ENCODE measurements around the gene MYL6B.
"Not testable (repeated sequence)": the region's sequence is repeated elsewhere in the genome, so short reads cannot be mapped to it uniquely, and the experiment has no call there.

MYL6B gene

DNA sequence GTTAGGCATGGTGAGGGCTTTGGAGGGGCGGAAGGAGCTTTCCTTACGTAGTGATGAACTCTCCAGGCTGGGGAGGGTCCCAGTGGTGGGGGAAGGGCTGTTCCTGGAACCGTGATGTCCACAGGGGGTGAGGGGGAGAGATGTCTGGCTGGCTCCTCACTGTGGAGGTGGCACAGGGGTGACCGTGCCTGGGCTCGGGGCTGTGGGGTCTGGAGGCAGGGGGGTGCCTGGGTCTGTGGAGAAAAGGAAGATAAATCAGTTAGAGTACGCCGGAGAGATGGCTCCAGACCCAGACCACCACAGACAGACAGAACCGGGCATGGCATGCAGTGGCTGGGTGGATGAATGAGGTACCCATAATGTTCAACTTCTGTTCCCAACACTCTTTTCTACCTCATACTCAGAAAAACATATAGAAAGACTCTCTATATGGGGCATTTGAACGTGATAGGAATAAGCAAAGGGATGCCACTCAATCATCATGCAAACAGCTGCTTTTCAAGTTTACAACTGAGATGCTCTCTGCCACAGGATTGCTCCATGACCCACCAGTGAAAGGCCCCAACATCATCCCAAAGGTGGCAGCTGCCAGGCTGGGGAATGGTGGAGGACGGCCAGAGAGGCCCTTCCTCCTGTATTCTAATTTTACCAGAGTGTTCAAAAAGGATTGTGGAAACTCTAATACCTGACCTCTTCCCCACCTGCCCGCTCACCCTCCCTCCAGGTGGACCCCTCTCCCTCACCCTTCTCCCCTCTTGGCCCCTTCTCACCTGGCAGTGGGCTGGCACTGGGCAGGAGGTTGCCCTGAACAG lies 11.4 kb downstream of the MYL6B start:
- in situ Hi-C loops (cut with MboI; ENCODE audit: low sequenced_read_pairs): no loop called here

DNA sequence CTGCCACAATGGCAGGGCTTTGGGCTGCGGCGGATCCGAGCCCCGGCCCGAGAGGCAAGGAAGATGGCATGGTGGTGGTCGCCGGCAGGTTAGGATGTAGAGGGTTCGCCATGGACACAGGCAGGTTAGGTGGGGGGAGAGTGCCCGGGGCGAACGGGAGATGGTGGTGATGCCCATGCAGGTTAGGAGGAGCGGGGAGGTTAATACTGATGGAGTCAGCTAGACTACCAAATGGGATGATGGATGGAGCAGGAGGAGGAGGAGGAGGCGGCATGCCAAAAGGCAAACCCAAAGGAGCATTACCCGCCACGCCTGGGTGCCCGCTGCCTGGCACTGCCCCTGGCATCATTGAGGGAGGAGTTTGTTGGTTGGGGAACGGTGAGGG lies 11.9 kb downstream of the MYL6B start:
- in situ Hi-C loops (cut with MboI; ENCODE audit: low sequenced_read_pairs): no loop called here

DNA sequence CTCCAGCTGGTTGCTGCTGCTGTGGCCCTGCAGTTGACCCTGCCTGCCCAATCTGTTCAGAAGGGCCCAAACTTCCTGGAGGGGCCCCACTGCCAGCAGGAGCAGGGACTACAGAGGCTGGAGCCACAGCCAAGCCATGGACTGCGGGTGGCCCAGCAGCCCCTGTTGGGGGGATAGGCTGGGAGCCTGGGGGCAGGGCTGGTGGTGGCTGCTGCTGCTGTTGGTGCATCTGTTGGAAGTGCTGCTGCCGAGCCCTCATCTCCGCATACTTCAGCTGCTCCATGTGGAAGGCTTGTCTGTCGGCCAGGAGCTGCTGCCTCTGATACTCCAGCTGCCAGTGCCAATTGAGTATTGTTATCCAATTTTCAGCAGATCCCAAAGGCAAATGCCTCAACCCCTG lies 13.0 kb downstream of the MYL6B start:
- in situ Hi-C loops (cut with MboI; ENCODE audit: low sequenced_read_pairs): no loop called here

DNA sequence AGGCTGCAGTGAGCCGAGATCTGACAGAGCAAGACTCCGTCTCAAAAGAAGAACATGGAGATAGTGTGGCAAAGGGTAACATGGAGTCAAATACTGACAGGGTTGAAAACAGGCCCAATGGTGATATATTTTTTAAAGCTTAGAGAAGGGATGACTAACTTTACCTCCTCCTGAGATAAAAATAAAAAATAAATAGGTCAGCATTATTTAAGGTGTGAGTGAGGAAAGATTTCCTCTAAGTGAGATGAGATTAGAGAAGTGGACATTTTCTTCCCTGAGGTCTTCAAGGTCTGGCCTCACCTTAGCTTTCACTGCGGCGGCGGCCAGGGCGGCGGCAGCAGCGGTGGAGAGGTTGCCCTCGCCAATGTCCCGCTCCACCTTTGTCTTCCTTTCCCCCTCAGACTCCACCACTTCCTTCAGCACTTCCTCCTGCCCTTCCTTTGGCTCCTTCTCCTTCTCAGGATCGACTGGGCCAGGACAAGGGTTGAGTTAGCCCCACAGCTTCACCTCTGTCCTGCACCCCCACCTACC lies 16.9 kb downstream of the MYL6B start:
- in situ Hi-C loops (cut with MboI; ENCODE audit: low sequenced_read_pairs): no loop called here

DNA sequence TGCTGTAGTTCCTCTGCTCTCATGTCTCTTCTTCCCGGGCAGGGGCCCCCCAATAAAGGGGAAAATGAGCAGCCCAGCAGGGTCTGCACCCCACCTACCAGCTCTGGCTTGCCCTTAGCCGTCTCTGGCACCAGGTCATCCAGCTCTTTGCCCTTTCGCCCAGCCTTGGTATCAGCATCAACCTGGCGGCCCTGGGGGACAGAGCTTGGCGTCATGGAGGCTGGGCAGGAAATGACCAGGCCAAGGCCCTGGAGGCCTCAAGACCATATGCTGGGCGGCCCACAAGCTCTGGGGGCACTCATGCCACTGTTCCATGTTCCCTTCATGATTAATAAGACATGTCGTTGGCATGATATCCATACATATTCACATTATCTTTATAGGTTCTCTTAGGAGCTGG lies 20.5 kb downstream of the MYL6B start:
- in situ Hi-C loops (cut with MboI; ENCODE audit: low sequenced_read_pairs): no loop called here

DNA sequence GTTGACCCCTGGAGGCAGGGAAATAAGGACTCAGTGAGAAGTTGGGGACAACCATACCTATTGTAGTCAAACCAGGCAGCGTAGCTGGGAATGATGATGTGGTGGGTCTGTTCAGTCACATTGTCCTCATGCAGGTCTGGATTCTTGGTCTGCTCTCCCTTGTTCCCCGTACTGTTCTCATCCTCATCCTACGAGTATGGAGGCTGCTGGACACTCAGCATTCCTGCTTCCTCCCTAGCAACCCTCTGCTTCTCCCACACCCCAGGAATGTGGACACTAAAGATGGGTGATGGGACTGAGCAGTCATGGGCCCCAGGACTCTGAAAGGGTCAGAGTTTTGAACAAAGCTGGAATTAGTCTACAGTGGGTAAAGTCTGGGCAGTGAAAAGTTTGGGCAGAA lies 26.0 kb downstream of the MYL6B start:
- in situ Hi-C loops (cut with MboI; ENCODE audit: low sequenced_read_pairs): no loop called here

DNA sequence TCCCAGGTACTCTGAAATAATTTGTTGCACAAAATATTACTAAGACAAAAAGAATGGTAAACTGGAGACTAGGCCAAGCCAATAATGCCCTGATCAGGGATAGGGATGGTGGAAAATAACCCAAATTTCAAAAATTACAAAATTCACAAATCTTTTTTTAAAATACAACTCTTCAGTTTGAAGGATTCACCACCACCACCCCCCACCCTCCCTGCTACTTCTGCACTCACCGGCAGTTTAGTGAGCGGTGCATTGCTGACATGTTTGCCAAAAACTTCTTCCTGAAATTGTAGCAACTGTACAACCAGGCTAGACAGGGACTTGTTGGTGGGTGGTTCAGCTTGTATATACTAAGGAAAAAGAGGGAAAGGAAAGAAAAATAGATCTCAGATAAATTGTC lies 34.6 kb downstream of the MYL6B start:
- in situ Hi-C loops (cut with MboI; ENCODE audit: low sequenced_read_pairs): no loop called here

DNA sequence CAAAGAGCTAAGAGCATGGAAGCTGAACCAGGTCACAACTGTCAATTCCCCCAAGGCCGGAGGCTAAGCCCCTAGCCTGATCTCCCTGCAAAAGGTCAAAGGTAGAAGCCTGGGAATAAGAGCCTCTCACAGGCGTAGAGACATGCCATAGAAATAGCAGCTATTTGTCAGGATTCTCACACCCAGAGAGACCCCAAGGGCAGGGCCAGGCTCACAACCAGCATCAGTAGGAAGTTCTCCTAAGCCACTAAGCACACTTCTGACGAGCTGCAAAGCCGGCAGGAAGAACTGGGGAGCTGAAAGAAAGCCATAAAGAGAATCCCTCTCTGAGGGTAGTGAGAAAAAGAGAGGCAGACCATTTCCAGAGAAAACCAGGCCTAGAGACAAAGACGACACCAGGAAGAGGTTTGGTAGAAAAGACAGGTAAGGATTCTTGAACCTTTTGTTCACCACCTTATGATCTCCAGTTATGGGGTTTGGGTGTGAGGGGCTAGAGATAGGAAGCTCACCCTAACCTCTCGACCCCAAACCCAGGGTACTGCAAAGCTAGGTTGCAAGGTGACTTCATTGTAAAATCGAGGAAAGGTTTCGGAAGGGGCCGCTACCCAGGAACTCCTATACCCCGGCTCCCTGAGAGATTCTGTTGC lies 35.9 kb downstream of the MYL6B start:
- in situ Hi-C loops (cut with MboI; ENCODE audit: low sequenced_read_pairs): no loop called here

DNA sequence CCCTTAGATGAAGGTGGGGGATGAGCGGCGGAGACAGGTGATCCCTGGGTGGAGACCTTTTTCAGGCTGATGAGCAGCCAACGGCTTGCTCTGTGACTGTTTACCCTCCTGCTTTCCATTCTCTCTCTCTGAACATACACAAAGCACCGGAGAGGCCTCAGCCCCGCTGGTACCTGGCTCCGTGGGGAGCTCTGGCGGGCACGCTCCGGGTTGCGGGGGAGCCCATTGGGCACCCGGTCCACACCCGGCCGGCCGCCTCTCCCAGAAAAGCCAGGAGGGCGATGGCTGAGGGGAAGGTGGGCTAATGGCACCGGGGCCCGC lies 36.4 kb downstream of the MYL6B start:
- in situ Hi-C loops (cut with MboI; ENCODE audit: low sequenced_read_pairs): no loop called here

DNA sequence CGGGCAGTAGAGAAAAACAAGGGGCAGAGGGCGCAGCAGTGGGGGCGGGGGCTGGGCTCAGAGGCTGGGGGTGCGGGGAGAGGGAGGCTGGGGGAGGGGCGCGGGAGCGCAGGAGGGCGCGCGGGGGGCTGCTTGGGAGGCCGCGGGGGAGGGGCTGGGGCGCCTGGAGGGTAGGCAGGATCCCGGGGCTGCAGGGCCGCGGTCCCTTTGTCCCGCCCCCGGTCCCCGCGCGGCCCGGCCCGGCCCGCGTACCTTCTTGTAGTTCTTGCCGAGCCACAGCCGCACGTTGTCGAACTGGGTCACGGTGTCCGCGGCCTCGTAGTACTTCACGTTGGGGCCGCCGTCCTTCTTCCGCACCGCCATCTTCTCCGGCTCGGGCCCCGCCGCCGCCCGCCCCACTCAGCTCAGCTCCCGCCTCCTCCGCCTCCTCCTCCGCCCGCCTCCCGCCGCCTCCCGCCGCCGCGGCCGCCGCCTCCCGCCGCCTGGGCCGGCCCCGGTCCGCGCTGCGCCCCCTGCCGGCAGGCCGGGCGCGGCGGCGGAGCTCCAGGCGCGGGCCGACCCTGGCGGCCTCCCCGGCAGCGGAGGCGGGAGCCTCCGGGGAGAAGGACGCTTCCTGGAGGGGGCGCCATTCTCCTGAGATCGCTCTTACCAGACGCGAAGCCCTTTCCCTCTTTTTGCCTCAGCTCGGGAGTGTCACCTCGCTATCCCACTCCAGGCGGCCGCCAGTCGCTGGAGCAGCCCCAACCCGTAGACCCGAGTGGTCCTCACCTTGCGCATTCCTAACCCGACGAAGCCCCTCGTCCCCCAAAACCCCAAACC lies 36.9 kb downstream of the MYL6B start, which contains the start of gene SMARCC2:
SMARCC2 (minus strand) TSS at position 385 of the 819 bp plus-strand sequence; CDS start at position 363, 22 bp downstream.
- in situ Hi-C loops (cut with MboI; ENCODE audit: low sequenced_read_pairs): no loop called here

DNA sequence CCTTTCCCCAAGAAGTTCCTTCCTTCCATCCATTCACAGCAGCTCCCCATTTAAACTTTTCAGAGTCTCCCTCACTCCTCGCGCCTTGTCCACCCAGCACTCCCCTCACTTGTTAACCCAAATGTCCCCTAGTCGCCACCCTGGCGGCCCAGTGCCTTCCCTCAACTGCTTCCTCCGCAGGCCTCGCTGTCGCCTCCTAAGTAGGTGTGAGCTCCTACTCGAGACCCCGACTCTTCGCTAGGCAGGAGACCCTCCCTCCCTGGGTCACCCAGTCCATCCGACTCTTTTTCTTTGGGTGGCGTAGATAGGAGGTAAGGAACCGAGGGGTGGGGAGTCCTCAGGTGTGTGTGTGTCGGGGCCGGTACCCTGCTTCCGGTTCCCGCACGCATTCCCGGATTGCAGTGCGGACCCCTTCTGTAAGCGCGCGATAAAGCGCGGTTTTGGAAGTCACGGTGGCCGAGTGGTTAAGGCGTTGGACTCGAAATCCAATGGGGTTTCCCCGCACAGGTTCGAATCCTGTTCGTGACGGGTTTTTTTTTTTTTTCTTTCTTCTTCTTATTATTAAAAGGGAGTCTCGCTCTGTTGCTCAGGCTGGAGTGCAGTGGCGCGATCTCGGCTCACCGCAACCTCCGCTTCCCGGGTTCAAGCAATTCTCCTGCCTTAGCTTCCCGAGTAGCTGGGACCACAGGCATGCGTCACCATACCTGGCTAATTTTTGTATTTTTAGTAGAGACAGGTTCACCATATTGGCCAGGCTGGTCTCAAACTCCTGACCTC lies 37.7 kb downstream of the MYL6B start:
- in situ Hi-C loops (cut with MboI; ENCODE audit: low sequenced_read_pairs): no loop called here

DNA sequence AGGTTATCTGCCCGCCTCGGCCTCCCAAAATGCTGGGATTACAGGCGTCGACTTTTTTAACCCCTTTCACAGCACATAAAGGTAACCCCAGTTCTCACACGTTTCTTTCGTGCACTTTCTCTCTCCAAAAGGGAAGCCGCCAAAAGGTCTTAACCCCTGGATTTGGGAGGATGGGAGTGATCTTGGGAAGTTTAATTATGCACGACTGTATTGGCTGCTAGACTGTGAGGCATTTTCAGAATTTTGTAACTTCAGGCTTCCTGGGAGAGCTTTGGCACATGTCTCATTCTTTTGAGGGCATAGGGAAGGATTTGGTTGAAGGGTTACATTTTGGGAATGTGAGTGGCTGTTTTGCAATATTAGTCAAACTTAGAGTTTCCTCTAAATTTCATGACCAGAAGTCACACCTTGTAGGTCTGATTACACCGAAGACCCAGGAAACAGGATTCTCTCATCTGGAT lies 38.3 kb downstream of the MYL6B start:
- in situ Hi-C loops (cut with MboI; ENCODE audit: low sequenced_read_pairs): no loop called here

DNA sequence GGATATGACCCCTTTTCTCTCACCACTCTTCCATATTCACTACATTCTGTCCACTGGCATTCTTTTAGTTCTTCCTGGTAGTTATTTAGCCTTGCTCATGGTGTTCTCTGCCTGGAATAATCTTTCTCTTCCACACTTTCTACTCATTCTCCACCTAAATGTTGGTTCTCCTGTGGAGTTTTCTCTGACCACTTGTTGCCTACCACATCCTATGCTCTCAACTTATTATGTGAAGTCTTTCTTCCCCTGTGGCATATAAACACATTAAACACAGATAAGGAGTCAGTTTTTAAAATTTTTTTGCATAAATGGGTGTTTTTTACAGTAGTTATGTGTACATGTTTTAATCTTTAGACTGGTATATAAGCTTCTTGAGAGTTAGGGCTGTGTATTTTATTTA lies 40.2 kb downstream of the MYL6B start:
- in situ Hi-C loops (cut with MboI; ENCODE audit: low sequenced_read_pairs): no loop called here

DNA sequence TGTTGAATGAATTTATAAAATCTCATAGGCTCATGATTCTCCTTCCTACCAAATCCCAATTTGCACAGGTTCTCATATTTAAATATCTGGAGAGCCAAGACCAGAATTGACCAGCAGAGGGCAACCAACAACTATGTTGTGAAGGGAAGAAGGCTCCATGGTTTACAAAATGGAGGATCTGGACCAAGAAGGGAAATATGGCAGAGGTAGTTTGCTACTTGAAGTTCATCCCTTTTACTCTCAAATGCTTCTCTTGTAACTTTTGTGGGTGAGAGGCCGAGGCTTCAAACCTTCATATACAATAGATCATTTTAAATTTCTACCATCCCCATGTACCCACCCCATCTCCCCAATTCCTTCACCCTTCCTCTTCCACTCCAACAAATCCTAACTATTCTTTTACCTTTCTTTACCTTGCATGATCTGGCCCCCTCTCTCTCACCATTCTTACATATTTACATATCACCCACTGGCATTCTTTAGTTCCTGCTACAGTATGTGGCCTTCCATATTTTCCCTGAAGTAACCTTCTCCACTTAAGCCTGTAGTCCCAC lies 40.7 kb downstream of the MYL6B start:
- in situ Hi-C loops (cut with MboI; ENCODE audit: low sequenced_read_pairs): no loop called here

DNA sequence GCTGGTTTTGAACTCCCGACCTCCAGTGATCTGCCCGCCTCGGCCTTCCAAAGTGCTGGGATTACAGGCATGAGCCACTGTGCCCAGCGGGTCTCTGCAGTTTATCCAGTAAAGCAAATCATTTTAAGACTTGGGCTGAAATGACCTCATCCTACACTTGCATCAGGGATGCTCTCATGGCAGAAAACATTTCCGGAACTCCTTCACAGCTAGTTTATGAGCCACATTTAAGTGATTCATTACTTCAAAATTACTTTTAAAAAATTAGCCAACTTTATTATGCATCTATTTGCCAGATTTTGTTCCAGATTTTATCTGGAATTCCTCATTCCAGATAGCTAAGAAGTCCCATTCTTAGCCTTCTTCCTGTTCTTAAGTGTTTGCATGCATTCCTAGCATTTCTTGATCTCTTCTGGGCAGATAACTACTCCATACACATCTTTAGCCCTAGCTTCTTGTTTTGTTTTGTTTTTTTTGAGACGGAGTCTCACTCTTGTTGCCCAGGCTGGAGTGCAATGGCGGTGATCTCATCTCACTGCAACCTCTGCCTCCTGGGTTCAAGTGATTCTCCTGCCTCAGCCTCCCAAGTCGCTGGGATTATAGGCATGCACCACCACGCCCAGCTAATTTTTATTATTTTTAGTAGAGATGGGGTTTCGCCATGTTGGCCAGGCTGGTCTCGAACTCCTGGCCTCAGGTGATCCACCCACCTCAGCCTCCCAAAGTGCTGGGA lies 44.6 kb downstream of the MYL6B start:
- in situ Hi-C loops (cut with MboI; ENCODE audit: low sequenced_read_pairs): not testable (repeated sequence)

DNA sequence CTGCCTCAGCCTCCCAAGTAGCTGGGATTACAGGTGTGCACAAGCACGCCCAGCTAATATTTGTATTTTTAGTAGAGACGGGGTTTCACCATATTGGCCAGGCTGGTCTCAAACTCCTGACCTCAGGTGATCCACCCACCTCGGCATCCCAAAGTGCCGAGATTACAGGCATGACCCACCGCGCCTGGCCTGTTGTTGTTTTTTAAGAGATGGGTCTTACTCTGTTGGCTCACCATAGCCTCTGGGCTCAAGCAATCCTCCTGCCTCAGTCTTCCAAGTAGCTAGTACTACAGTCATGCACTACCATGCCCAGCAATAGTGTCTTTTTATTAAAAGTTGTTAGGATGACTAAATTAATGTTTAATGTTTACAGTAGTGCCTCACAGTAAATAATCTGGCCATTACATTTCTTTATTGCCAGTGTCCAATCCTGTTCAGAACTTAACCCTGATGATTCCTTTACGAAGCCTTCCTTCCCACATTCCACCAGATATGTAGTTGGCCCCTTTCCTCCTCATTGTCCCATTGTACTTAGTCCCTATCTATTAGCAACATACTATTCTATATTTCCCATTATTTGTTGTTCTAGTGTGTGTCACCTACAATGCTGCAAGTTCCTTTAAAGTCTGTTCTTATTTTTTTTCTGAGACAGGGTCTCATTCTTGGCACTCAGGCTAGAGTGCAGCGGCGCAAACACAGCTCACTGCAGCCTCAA lies 45.7 kb downstream of the MYL6B start:
- in situ Hi-C loops (cut with MboI; ENCODE audit: low sequenced_read_pairs): no loop called here

DNA sequence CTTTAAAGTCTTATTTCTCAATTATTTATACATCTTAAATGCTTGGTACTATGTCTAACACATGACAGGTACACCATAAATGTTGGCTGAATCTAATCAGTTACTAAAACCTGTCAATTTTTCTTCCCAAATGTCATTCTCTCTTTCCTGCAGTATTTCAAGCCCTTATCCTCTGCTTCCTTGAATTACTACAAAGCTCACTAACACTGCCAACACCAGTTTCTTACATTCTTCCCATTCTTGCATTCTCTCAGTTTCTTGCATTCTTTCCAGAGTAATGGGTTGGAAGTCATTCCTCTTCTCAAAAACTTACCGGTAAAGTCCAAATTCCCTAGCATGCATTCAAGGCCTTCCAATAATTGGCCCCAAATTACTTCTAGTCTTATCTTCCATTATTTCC lies 46.4 kb downstream of the MYL6B start:
- in situ Hi-C loops (cut with MboI; ENCODE audit: low sequenced_read_pairs): no loop called here

DNA sequence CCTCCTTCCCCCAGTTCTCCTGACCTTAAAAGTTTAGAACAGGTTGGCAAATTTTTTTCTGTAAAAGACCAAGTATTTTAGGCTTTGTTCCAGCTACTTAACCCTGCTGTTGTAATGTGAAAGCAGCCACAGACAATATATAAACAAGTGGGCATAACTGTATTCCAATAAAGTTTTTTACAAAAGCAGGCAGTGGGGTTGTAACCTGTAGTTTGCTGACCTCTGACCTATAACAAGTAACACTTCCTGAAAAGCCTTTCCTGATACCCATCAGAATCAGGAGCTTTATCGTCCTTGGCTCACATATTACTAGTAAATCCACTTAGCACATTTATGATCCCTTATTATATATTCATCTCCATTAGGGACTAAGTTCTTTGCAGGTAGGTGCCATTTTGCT lies 50.0 kb downstream of the MYL6B start:
- in situ Hi-C loops (cut with MboI; ENCODE audit: low sequenced_read_pairs): no loop called here

DNA sequence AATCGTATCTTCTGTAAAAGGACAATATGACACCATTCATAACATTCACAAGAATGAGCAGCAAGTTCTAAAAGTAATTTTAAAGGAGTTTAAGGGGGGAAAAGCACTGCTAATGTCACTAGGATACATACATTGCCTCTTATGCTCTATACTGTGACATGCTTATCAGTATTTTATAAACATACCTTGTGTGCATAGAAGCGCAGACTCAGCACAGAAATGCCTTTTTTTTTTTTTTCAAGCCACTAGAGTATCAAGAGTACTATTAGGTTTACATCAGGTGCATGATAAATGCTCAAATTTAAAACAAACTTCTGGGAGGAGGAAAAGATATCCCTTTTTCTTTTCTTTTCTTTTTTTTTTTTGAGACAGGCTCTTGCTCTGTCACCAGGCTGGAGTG lies 50.5 kb downstream of the MYL6B start:
- in situ Hi-C loops (cut with MboI; ENCODE audit: low sequenced_read_pairs): no loop called here

Measured in HL-60/S4 treated with phorbol 12-myristate 13-acetate at 8.2 ng/mL for 4 days and 3 days (cell line).